GM12874 (cell line): Measurements from ENCODE around the gene IQCE.

Source experiments
- TF ChIP-seq, protein P1 (sequence below): IDR thresholded peaks from 2 replicates; pipeline ENCODE4 v1.5.1; 2011; ENCODE audit warnings: low read depth, mild to moderate bottlenecking, control low read depth, low read length, moderate library complexity; ENCODE audit not compliant: insufficient read depth

Gene IQCE

GRCh38 chr7:2513702-2514101 lies 45.1 kb upstream of the IQCE start:
- TF ChIP-seq, protein P1, sequence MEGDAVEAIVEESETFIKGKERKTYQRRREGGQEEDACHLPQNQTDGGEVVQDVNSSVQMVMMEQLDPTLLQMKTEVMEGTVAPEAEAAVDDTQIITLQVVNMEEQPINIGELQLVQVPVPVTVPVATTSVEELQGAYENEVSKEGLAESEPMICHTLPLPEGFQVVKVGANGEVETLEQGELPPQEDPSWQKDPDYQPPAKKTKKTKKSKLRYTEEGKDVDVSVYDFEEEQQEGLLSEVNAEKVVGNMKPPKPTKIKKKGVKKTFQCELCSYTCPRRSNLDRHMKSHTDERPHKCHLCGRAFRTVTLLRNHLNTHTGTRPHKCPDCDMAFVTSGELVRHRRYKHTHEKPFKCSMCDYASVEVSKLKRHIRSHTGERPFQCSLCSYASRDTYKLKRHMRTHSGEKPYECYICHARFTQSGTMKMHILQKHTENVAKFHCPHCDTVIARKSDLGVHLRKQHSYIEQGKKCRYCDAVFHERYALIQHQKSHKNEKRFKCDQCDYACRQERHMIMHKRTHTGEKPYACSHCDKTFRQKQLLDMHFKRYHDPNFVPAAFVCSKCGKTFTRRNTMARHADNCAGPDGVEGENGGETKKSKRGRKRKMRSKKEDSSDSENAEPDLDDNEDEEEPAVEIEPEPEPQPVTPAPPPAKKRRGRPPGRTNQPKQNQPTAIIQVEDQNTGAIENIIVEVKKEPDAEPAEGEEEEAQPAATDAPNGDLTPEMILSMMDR, result no peak

- TF ChIP-seq, protein P1, result no peak
Measured at GRCh38 chr7:2514473-2515423, 44.0 kb upstream of the IQCE start.

GRCh38 chr7:2515424-2516193 lies 43.2 kb upstream of the IQCE start:
- TF ChIP-seq, protein P1, result no peak

DNA sequence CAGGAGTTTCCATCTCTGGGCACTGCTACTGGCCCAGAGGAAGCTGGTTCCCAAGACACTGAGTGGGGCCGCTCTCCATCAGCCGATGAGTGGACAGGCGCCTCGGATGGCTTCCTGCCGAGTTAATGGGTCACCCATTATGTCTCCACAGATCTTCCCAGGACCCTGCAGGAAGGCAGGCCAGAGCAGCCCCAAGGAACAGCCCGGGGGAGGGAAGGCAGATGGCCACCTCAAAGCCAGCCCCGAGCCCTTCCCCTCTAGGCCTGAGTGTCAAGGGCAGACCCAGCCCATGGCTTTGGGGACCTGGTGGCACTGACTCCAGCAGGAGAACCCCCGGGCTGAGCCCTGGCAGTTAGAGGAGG lies 42.6 kb upstream of the IQCE start:
- TF ChIP-seq, protein P1, result no peak

- TF ChIP-seq, protein P1, result no peak
Measured at GRCh38 chr7:2517026-2517425, 41.8 kb upstream of the IQCE start.

DNA sequence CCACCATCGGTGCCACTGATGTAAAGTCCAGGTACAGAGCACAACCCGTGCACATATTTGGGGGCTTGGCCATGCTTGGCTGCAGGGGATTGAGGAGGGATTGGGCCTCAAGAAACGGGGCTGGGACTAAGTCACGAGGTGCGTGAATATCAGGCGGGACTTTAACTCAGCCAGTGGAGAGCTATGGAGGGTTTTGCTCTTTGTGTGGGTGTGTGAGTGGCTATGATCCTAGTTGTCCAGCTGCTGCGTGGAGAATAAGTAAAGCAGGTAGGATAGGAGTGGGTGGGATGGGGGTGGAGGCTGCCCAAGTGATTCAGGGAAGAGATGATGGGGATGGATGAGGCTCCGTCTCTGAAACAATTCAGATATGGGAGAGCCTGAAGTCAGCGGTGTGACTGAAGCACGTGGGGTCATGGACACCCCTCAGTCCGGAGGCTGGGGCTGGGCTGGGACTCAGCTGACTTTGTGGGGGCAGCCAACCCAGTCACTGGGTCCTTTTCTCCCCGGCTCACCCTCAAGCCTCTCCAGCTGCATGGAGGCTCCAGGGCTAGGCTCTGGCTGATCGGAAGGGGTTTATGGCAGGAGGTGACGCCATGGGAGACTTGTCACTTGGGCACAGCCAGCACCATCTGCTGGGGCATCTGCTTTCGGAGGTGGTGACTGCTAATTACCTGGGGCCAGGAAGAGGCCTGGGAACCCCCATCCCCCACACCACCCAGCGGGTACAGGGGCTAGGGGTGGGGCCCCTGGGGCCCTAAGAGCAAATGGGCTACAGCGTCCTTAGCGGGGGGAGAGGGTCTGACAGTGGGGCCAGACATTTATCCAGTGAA lies 40.9 kb upstream of the IQCE start:
- TF ChIP-seq, protein P1, result no peak

GRCh38 chr7:2518737-2519118 lies 40.1 kb upstream of the IQCE start:
- TF ChIP-seq, protein P1, result no peak
